Measurements from ENCODE around the gene SNRPA.
"Not testable (repeated sequence)": the region's sequence is repeated elsewhere in the genome, so short reads cannot be mapped to it uniquely, and the experiment has no call there.

Gene SNRPA

DNA sequence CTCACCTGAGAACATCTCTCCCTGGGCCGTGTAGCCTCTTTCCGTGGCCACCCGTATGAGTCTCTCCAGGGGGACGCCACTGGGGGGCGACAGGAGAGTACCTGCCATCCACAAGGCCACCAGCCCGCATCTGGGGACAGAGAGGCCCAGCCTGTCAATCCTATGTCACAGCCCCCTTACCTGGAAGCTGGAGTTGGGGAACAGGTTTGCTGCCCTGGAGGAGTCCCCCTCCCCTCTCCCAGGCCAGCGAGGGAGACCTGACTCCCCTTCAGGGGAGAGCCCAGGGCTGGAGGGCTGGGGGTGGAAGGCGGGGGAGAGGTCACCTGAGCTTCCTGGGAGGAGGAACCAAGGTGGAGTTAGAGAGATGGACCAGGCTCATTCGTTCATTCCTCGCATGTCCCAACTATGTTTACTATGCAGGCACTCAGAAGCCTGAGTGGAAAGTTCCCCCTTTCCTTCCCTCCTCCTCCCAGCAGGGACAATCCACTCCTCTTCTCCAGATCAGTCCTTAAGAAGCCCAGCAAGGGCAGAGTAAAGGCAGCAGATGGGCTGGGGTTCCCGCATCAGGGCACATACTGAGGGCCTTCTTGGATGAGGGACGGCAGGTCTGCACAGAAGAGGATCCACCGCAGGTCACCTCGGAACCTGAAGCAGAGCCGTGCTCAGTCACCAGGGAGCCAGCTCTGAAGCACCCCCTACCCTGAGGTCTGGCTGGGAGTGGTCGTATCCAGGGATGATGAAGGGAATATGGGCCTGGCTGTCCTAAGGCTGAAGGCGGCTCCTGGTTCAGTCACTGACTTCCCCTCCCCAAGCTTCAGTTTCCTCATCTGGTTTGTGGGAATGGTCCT lies 6.2 kb upstream of the SNRPA start:
- DNase-seq (ENCODE audit: low read depth, low spot score) = no peak

DNA sequence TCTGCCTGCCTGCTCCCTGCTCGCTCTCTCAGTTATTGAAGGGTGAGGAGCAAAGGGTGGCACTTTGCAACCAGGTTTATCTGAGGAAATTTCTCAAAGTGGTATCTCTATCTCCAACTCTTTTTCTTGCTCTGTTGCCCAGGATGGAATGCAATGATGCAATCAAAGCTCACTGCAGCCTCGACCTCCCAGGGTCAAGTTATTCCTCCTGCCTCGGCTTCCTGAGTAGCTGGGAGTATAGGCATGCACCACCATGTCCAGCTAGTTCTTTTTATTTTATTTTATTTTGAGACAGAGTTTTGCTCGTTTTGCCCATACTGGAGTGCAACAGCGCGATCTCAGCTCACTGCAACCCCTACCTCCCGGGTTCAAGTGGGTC lies 5.6 kb upstream of the SNRPA start:
- DNase-seq (ENCODE audit: low read depth, low spot score) = no peak

DNA sequence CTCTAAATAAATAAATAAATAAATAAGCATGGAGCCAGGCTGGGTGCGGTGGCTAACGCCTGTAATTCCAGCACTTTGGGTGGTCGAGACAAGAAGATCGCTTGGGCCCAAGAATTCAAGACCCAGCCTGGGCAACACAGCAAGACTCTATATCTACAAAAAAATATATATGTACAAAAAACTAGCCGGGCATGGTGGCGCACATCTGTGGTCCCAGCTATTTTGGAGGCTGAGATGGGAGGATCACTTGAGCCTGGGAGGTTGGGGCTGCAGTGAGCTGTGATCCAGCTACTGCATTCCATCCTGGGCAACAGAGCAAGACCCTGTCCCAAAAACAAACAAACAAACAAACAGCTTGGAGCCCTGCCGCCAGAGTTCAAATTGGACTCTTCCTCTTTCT lies 3.5 kb upstream of the SNRPA start:
- DNase-seq (ENCODE audit: low read depth, low spot score) = no peak

DNA sequence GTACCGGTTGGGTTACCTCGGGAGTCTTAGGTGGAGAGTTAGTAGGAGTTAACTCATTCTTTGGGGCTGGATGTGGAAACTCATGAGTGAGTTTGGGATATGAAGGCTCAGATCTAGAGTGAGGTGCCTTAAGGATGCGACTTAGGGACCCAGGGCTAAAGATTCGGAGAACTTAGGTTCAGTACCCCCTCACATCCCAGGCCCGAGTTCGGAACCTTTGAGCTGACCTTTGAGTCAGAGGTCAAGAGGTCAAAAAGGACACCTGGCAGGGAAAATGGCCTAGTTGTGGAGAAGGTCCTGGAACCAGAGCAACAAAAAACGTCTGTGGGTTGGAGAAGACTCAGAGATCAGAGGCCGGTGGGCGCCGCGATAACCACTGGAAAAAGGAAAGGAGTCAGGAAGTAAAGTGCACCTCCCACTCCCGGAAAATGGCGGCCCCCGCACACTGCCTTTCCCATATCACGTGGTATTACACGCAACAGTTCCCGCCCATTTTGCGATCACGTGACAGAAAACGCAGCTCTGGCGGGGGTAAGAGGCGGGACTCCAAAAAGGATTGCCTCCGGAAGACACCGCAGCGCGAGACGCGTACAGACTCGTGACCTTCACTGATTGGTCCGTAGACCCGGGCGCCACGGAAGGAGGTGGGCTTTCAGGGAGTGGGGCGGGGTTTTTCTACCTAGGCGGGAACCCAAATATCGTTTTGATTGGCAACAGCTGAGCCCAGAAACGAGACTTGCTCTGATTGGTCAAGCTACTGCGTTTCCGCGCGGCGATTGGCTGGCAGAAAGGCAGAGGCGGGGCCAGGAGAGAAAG lies 737 bp upstream of the SNRPA start, which contains the start of gene ACTMAP:
ACTMAP (minus strand) TSS at position 420 of the 816 bp plus-strand sequence. CDS start 674 bp downstream, outside the sequence.
- peak; percentile 100 for DNase-seq (ENCODE audit: low read depth, low spot score)

DNA sequence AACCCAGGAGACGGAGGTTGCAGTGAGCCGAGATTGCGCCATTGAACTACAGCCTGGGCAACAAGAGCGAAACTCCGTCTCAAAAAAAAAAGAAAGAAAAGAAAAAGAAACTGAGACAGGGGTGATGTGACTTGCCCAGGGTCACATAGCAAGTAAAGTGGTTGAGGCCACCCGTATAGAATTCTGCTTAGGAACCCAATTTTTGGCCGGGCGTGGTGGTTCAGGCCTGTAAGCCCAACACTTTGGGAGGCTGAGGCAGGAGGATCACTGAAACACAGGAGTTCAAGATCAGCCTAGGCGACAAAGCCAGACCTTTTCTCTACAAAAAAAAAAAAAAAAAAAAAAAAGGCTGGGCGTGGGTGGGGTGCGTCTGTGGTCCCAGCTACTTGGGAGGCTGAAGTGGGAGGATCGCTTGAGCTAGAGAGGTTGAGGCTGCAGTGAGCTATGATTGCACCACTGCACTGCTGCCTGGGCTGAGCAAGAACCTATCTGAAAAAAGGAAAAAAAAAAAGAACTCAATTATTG lies 1.3 kb downstream of the SNRPA start:
- DNase-seq (ENCODE audit: low read depth, low spot score) = no peak

DNA sequence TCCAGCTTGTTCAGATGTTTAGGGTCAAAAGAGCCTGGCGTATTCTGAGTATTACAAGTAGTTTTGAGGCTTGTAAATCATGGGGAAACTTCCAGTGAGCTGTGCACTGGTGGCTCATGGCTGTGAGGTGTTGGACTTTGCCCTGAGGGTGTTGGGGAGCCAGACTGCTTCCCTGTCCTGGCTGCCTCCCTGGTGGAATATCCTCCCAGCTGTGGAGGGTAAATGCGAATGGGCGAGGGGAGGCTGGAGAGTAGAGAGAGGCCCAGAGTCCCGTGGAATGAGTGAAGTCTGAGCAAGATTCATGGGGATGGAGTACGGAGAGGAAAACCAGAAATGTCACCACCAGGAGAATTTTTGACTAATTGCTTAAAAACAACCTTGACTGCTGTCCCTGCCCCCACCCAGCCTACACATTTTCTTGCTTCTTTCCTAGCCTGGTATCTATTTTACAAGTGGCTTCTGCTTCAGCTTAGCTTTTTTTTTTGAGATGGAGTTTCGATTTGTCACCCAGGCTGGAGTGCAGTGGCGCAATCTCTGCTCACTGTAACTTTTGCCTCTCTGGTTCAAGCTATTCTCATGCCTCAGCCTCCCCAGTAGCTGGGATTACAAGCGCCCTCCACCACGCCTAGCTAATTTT lies 3.7 kb downstream of the SNRPA start:
- no peak for DNase-seq (ENCODE audit: low read depth, low spot score)

DNA sequence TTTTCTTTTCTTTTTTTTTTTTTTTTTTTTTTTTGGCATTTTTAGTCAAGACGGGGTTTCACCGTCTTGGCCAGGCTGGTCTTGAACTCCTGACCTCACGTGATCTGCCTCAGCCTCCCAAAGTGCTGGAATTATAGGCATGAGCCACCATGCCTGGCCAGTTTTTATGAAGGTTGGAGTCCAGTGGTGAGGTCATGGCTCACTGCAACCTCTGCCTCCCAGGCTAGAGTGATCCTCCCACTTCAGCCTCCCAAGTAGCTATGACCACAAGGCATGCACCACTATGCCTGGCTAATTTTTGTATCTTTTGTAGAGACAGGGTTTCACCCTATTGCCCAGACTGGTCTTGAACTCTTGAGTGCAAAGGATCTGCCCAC lies 4.2 kb downstream of the SNRPA start:
- no peak for DNase-seq (ENCODE audit: low read depth, low spot score)

DNA sequence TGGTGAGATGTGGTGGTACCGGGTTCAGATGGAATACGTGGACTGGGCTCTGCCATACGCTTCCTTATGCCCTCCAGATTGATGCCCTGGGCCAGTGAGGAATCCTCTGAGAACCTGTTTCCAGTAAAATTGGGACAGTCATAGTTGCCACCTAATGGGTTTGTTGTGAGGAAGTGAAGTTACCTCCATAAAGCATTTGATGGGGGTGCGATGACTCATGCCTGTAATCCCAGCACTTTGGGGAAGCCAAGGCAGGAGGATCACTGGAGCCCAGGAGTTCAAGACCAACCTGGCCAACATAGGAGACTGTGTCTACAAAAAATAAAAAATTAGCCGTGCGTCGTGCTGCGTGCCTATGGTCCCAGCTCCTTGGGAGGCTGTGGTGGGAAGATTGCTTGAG lies 4.8 kb downstream of the SNRPA start:
- DNase-seq (ENCODE audit: low read depth, low spot score) = no peak

DNA sequence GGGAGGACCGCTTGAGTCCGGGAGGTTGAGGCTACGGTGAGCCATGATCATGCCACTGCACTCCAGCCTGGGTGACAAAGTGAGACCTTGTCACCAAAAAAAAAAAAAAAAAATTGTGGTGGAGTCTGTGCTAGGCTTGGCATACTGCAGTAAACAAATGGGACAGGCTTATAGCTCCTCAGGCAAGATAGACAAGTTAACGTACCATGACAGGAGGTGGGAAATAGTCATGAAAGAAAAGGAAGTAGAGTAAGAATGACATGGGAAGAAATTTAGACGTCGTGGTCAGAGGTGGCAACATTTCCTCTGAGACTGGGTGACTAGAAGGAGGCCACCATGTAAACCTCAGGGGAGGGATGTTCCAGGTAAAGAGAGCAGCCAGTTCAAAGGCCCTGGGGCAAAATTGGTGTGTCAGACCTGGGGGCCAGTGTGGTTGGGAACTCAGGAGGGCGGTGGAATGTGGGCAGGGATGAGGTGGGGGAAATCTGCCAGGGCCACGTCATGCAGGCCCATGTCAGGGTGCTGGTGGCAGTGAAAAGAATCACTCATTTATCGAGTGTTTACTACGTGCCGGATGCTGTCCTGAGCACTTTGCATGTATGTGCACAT lies 5.6 kb downstream of the SNRPA start:
- no peak for DNase-seq (ENCODE audit: low read depth, low spot score)

DNA sequence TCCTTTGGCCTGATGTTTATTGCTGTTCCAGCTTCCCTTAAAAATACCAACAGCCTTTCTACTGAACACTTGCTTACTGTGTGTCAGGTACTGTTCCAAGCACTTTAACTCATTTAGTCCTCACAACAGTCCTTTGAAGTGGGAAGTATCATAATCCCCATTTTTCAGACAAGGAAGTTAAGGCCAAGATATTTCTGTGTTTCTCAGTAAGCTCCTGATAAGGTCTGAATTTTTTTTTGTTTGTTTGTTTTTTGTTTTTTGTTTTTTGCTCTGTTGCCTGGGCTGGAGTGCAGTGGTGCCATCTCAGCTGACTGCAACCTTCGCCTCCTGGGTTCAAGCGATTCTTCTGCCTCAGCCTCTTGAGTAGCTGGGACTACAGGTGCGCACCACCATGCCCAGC lies 7.5 kb downstream of the SNRPA start:
- DNase-seq (ENCODE audit: low read depth, low spot score) = no peak

DNA sequence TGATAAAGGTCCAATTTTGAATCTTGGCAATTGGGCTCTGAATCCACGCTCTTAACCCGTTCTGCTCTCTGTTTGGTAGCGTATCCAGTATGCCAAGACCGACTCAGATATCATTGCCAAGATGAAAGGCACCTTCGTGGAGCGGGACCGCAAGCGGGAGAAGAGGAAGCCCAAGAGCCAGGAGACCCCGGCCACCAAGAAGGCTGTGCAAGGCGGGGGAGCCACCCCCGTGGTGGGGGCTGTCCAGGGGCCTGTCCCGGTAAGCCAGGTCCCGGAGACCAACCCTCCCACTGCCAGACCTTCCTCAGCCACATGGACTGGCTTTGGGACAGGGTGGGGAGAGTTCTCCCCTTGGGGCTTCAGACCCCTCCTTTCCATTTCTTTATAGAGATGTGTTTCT lies 8.3 kb downstream of the SNRPA start:
- no peak for DNase-seq (ENCODE audit: low read depth, low spot score)

DNA sequence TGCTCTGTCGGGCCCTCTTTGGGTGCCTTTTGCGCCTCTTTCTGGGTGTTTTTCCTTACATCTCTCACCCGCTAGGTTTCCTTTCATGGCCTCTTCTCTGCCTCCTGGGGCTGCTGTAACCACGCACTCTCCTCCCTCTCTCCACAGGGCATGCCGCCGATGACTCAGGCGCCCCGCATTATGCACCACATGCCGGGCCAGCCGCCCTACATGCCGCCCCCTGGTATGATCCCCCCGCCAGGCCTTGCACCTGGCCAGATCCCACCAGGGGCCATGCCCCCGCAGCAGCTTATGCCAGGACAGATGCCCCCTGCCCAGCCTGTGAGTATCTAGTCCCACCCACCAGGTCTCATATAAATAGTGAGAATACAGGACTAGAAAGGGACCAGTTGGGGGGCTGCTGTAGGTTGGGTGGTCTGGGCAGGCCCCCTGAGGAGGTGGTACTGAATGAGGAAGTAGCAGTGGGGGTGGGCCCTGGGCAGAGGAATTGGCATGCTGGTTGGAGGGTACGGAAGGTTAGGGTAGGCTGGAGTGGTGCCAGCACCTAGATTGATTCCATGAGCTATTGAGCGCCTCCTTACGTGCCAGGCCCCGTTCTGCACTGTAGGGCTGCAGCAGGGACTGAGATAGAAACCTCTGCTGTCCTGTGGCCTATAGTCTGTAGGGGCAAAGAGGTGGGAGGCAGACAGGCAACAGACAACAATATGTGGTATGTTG lies 11.9 kb downstream of the SNRPA start:
- peak; percentile 40 for DNase-seq (ENCODE audit: low read depth, low spot score)

DNA sequence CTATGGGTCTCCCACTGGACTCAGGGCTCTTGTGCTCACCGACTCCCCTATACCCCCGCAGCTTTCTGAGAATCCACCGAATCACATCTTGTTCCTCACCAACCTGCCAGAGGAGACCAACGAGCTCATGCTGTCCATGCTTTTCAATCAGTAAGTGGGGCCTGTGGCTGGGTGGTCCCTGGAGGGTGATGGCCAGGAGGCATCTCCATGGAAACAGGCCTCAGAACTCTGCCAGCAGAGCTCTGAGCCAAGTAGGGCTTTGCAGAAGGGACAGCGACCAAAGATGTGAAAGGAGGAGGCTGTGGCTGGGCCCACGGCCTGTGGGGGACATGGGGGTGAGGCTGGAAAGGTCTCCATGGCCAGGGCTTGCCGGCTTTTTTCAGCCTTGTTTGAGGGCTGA lies 12.5 kb downstream of the SNRPA start:
- DNase-seq (ENCODE audit: low read depth, low spot score) = no peak

DNA sequence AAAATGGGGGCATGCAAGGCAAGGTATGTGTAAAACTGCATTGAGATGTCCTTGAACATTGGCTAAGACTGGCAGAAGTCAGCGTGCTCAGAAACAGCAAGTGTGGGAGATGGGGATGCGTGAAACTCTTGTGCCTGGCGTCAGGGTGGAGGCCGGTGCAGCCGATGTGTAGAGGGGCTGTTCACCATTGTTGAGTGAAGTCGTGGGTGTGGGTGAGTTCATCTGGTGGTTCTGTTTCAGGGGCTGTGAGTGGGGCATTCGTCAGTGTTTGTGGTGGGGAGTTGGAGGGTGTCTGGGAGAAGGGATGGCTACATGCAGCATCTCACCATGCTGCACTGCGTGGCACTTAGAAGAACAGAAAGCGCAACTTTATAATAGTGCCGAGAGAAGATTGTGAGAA lies 13.0 kb downstream of the SNRPA start:
- no peak for DNase-seq (ENCODE audit: low read depth, low spot score)

DNA sequence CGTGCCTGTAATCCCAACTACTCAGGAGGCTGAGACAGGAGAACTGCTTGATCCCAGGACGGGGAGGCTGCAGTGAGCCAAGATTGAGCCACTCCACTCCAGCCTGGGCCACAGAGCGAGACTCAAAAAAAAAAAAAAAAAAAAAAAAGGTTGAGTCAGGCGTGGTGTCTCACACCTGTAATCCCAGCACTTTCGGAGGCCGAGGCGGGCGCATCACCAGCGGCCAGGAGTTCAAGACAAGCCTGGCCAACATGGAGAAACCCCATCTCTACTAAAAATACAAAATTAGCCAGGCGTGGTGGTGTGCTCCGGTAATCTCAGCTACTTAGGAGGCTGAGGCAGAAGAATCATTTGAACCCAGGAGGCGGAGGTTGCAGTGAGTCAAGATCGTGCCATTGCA lies 15.4 kb downstream of the SNRPA start:
- DNase-seq (ENCODE audit: low read depth, low spot score) = not testable (repeated sequence)

DNA sequence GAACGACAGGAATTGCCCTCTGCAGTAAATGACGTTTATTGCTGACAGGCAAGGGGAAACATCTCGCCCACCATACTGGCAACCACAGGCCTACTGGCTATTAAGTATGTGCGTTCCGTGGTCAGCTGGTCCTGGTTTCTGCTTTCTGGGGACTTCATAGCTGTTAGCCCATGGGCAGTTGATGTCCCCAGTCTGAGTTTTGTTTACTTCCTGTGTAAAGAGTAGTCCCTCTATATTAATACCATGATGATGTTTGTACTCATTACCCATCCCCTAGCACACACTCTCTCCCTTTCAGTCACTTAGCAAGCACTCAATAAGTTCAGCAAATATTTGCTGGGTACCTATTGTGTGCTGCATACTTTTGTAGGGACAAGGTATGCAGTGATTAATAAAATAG lies 17.9 kb downstream of the SNRPA start:
- no peak for DNase-seq (ENCODE audit: low read depth, low spot score)

DNA sequence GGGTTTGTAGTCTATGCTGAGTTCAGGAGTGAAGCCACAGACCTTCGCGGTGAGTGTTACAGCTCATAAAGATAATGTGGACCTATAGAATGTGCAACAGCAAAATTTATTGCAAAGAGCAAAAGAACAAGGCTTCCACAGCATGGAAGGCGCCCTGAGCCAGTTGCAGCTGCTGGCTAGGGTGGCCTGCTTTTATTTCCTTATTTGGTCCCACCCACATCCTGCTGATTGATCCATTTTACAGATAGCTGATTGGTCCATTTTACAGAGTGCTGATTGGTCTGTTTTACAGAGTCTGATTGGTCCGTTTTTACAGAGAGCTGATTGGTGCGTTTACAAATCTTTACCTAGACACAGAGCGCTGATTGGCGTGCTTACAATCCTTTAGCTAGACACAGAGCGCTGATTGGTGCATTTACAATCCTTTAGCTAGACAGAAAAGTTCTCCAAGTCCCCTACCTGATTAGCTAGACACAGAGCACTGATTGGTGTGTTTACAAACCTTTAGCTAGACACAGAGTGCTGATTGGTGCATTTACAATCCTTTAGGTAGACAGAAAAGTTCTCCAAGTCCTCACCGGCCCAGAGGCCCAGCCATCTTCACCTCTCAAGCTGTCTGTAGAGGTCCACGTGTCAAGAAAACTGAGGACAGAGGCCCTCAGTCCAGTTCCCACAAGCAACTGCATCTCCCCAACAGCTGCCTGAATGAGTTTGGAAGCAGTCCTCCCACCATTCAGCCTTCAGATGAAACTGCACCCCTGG lies 20.3 kb downstream of the SNRPA start:
- not testable (repeated sequence) for DNase-seq (ENCODE audit: low read depth, low spot score)

DNA sequence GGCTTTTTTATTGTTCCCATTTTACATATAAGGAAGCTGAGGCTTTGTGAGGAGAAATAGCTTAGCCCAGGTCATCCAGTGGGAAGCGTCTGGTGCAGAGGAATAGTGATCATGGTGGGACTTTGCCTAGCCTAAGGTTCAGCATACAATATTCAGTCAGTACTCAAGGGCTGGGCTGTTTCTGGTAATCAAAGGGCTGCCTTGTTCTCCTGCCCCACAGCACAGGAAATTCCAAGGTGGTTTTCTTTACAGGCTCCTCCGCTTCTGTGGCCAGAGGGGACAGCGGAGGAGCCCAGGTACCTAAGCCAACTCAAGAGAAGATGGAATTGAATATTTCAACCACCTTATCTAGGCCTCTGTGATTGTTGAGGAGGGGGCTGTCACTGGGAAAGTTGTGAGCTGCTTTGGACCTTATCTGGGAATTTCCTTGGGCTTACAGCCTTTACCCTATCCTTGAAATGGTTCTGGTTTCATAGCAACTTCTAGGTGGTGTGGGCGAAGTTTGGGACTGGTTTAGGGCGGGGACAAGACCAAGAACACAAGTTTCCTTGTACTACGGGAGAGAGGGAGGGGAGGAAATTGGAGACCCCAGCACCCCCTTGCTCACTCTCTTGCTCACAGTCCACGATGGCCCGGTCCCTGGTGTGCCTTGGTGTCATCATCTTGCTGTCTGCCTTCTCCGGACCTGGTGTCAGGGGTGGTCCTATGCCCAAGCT lies 24.1 kb downstream of the SNRPA start, which contains the start of gene MIA:
MIA (plus strand) TSS at position 606 of the 716 bp plus-strand sequence; CDS start at position 628, 22 bp downstream.
- DNase-seq (ENCODE audit: low read depth, low spot score) = no peak

DNA sequence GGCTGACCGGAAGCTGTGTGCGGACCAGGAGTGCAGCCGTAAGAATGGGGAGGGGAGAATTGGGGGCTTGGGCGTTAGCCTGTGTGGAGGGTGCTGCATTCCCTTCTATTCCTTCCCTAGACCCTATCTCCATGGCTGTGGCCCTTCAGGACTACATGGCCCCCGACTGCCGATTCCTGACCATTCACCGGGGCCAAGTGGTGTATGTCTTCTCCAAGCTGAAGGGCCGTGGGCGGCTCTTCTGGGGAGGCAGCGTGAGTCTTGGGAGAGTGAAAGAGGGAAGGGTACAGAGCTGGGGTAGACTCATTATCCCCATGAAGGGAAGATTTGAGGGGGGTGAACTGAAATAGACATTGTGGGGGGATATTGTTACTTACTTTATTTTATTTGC lies 24.6 kb downstream of the SNRPA start:
- DNase-seq (ENCODE audit: low read depth, low spot score) = no peak

DNA sequence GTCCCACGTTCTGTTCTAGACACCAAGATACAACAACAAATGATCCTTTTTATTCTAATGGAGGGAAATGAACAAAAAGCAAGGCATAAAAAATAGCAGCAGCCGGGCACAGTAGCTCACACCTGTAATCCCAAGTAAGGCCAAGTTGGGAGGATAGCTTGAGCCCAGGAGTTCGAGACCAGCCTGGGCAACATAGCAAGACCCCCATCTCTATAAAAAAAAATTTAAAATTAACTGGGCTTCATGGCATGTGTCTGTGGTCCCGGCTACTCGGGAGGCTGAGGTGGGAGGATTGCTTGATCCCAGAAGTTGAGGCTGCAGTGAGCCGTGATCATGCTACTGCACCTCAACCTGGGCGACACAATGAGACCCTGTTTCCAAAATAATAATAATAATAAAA lies 25.4 kb downstream of the SNRPA start:
- DNase-seq (ENCODE audit: low read depth, low spot score) = no peak

Data from brain pericyte (primary cell).